PFSK-1 (cell line): ENCODE results near the gene ZYX.

Experiments
- FOXP2 ChIP-seq: optimal IDR thresholded peaks from 2 replicates; pipeline ENCODE3; 2011; ENCODE audit warnings: borderline replicate concordance, control low read depth, inconsistent platforms; ENCODE audit not compliant: insufficient read depth; ENCODE audit errors: extremely low read length, extremely low read depth
- POLR2AphosphoS5 ChIP-seq: IDR thresholded peaks from 2 replicates; pipeline ENCODE4 v1.6.1; 2012; ENCODE audit warnings: low read depth, mild to moderate bottlenecking, control low read depth, low read length, moderate library complexity
- REST ChIP-seq, 2 experiments: IDR thresholded peaks; 2 replicates each; pipeline versions ENCODE4 v1.6.1 to v1.8.0; 2011 to 2012; ENCODE audit warnings: low read depth in 2 of 2, low read length in 2 of 2, control low read depth in 1 of 2, inconsistent platforms in 1 of 2, mild to moderate bottlenecking in 1 of 2, moderate library complexity in 1 of 2; ENCODE audit not compliant: insufficient read depth in 1 of 2
- SIN3A ChIP-seq: IDR thresholded peaks from 2 replicates; pipeline ENCODE4 v1.6.1; 2012; ENCODE audit warnings: mild to moderate bottlenecking, low read length, moderate library complexity, borderline replicate concordance; ENCODE audit not compliant: insufficient read depth
- TAF1 ChIP-seq: IDR thresholded peaks from 2 replicates; pipeline ENCODE4 v1.6.1; 2012; ENCODE audit warnings: low read length, control low read depth, borderline replicate concordance; ENCODE audit not compliant: insufficient read depth

- TF ChIP-seq POLR2AphosphoS5 (no peak), REST (IDR thresholded peaks at IDR 0.05; ENCODE audit: insufficient read depth in 1 of 2, low read depth in 2 of 2, low read length in 2 of 2) (no peak), SIN3A (no peak), FOXP2 (no peak), TAF1 (no peak)
Observed at GRCh38 chr7:143417734-143418383, 36.7 kb downstream of the ZYX start.
